ENCODE data around the gene SBF2.
A peak's percentile ranks its signal among the peaks of the same experiment; 100 is the strongest.
"Not testable (repeated sequence)": the region's sequence is repeated elsewhere in the genome, so short reads cannot be mapped to it uniquely, and the experiment has no call there.

Gene SBF2

GRCh38 chr11:10272132-10272531 lies 21.9 kb downstream of the SBF2 start:
- Histone ChIP-seq H3K9ac (ENCODE audit: low read length) (no peak overlapping the region), H3K4me3 (ENCODE audit: low read length) (no peak overlapping the region), H3K9me3 (ENCODE audit: control insufficient read depth, low read length) (no peaks in the 10 kb centered on the region), H3K4me1 (ENCODE audit: control insufficient read depth, insufficient read depth, low read length) (peaks cover 28% of the 10 kb centered on the region), H3K27me3 (replicated peaks; ENCODE audit: control insufficient read depth, insufficient read depth, low read length) (no peaks in the 10 kb centered on the region), H3K36me3 (ENCODE audit: control insufficient read depth, insufficient read depth, low read length, severe bottlenecking) (no peaks in the 10 kb centered on the region)
- DNase-seq (ENCODE audit: low read depth): no peak

GRCh38 chr11:10268746-10269488 lies 25.1 kb downstream of the SBF2 start:
- H3K36me3 ChIP-seq (ENCODE audit: control insufficient read depth, insufficient read depth, low read length, severe bottlenecking): no peaks in the 10 kb centered on the region
- H3K9me3 ChIP-seq (ENCODE audit: control insufficient read depth, low read length): no peaks in the 10 kb centered on the region
- DNase-seq (ENCODE audit: low read depth): no peak
- H3K4me3 ChIP-seq (ENCODE audit: low read length): no peak overlapping the region
- H3K9ac ChIP-seq (ENCODE audit: low read length): no peak overlapping the region
- no peaks in the 10 kb centered on the region for H3K27me3 ChIP-seq (replicated peaks; ENCODE audit: control insufficient read depth, insufficient read depth, low read length)
- H3K4me1 ChIP-seq (ENCODE audit: control insufficient read depth, insufficient read depth, low read length): peaks cover 10% of the 10 kb centered on the region

GRCh38 chr11:10267821-10268220 lies 26.2 kb downstream of the SBF2 start:
- Histone ChIP-seq H3K9ac (ENCODE audit: low read length) (no peak overlapping the region), H3K4me1 (ENCODE audit: control insufficient read depth, insufficient read depth, low read length) (peaks cover 7% of the 10 kb centered on the region), H3K27me3 (replicated peaks; ENCODE audit: control insufficient read depth, insufficient read depth, low read length) (no peaks in the 10 kb centered on the region), H3K9me3 (ENCODE audit: control insufficient read depth, low read length) (no peaks in the 10 kb centered on the region), H3K4me3 (ENCODE audit: low read length) (no peak overlapping the region), H3K36me3 (ENCODE audit: control insufficient read depth, insufficient read depth, low read length, severe bottlenecking) (no peaks in the 10 kb centered on the region)
- peak; percentile 58 for DNase-seq (ENCODE audit: low read depth)

GRCh38 chr11:10265936-10266335 lies 28.1 kb downstream of the SBF2 start:
- no peaks in the 10 kb centered on the region for H3K36me3 ChIP-seq (ENCODE audit: control insufficient read depth, insufficient read depth, low read length, severe bottlenecking)

GRCh38 chr11:10264716-10265115 lies 29.3 kb downstream of the SBF2 start:
- not testable (repeated sequence) for H3K9me3 ChIP-seq (ENCODE audit: control insufficient read depth, low read length); H3K4me1 ChIP-seq (ENCODE audit: control insufficient read depth, insufficient read depth, low read length); H3K36me3 ChIP-seq (ENCODE audit: control insufficient read depth, insufficient read depth, low read length, severe bottlenecking); DNase-seq (ENCODE audit: low read depth); H3K27me3 ChIP-seq (replicated peaks; ENCODE audit: control insufficient read depth, insufficient read depth, low read length); H3K9ac ChIP-seq (ENCODE audit: low read length); H3K4me3 ChIP-seq (ENCODE audit: low read length)

More at GRCh38 chr11:10265936-10266335, 28.1 kb downstream of the SBF2 start:
- Histone ChIP-seq H3K9ac (ENCODE audit: low read length) (no peak overlapping the region), H3K27me3 (replicated peaks; ENCODE audit: control insufficient read depth, insufficient read depth, low read length) (no peaks in the 10 kb centered on the region), H3K4me3 (ENCODE audit: low read length) (no peak overlapping the region), H3K9me3 (ENCODE audit: control insufficient read depth, low read length) (no peaks in the 10 kb centered on the region), H3K4me1 (ENCODE audit: control insufficient read depth, insufficient read depth, low read length) (peaks cover 7% of the 10 kb centered on the region)
- no peak for DNase-seq (ENCODE audit: low read depth)

GRCh38 chr11:10263929-10264328 lies 30.1 kb downstream of the SBF2 start:
- Histone ChIP-seq H3K36me3 (ENCODE audit: control insufficient read depth, insufficient read depth, low read length, severe bottlenecking) (no peaks in the 10 kb centered on the region), H3K4me3 (ENCODE audit: low read length) (no peak overlapping the region), H3K27me3 (replicated peaks; ENCODE audit: control insufficient read depth, insufficient read depth, low read length) (no peaks in the 10 kb centered on the region), H3K9ac (ENCODE audit: low read length) (no peak overlapping the region), H3K9me3 (ENCODE audit: control insufficient read depth, low read length) (no peaks in the 10 kb centered on the region), H3K4me1 (ENCODE audit: control insufficient read depth, insufficient read depth, low read length) (peaks cover 7% of the 10 kb centered on the region)
- DNase-seq (ENCODE audit: low read depth): peak; percentile 50

- H3K9ac ChIP-seq (ENCODE audit: low read length): no peak overlapping the region
- no peaks in the 10 kb centered on the region for H3K27me3 ChIP-seq (replicated peaks; ENCODE audit: control insufficient read depth, insufficient read depth, low read length)
- no peak for DNase-seq (ENCODE audit: low read depth)
- H3K36me3 ChIP-seq (ENCODE audit: control insufficient read depth, insufficient read depth, low read length, severe bottlenecking): no peaks in the 10 kb centered on the region
- H3K4me1 ChIP-seq (ENCODE audit: control insufficient read depth, insufficient read depth, low read length): peaks cover 13% of the 10 kb centered on the region
- no peaks in the 10 kb centered on the region for H3K9me3 ChIP-seq (ENCODE audit: control insufficient read depth, low read length)
- H3K4me3 ChIP-seq (ENCODE audit: low read length): no peak overlapping the region
Observed at GRCh38 chr11:10261821-10262220, 32.2 kb downstream of the SBF2 start.

- DNase-seq (ENCODE audit: low read depth): no peak
- Histone ChIP-seq H3K9ac (ENCODE audit: low read length) (no peak overlapping the region), H3K9me3 (ENCODE audit: control insufficient read depth, low read length) (no peaks in the 10 kb centered on the region), H3K36me3 (ENCODE audit: control insufficient read depth, insufficient read depth, low read length, severe bottlenecking) (no peaks in the 10 kb centered on the region), H3K4me1 (ENCODE audit: control insufficient read depth, insufficient read depth, low read length) (peaks cover 10% of the 10 kb centered on the region), H3K27me3 (replicated peaks; ENCODE audit: control insufficient read depth, insufficient read depth, low read length) (no peaks in the 10 kb centered on the region), H3K4me3 (ENCODE audit: low read length) (no peak overlapping the region)
Observed at GRCh38 chr11:10257478-10257877, 36.5 kb downstream of the SBF2 start.

GRCh38 chr11:10255388-10256125 lies 38.5 kb downstream of the SBF2 start:
- peaks cover 10% of the 10 kb centered on the region for H3K4me1 ChIP-seq (ENCODE audit: control insufficient read depth, insufficient read depth, low read length)
- H3K9ac ChIP-seq (ENCODE audit: low read length): no peak overlapping the region
- no peak overlapping the region for H3K4me3 ChIP-seq (ENCODE audit: low read length)
- no peaks in the 10 kb centered on the region for H3K36me3 ChIP-seq (ENCODE audit: control insufficient read depth, insufficient read depth, low read length, severe bottlenecking)
- DNase-seq (ENCODE audit: low read depth): no peak
- H3K27me3 ChIP-seq (replicated peaks; ENCODE audit: control insufficient read depth, insufficient read depth, low read length): no peaks in the 10 kb centered on the region
- no peaks in the 10 kb centered on the region for H3K9me3 ChIP-seq (ENCODE audit: control insufficient read depth, low read length)

GRCh38 chr11:10249448-10250131 lies 44.4 kb downstream of the SBF2 start:
- not testable (repeated sequence) for H3K9ac ChIP-seq (ENCODE audit: low read length); H3K27me3 ChIP-seq (replicated peaks; ENCODE audit: control insufficient read depth, insufficient read depth, low read length); DNase-seq (ENCODE audit: low read depth); H3K9me3 ChIP-seq (ENCODE audit: control insufficient read depth, low read length); H3K36me3 ChIP-seq (ENCODE audit: control insufficient read depth, insufficient read depth, low read length, severe bottlenecking); H3K4me3 ChIP-seq (ENCODE audit: low read length); H3K4me1 ChIP-seq (ENCODE audit: control insufficient read depth, insufficient read depth, low read length)

GRCh38 chr11:10247011-10247410 lies 47.0 kb downstream of the SBF2 start:
- Histone ChIP-seq H3K27me3 (replicated peaks; ENCODE audit: control insufficient read depth, insufficient read depth, low read length) (no peaks in the 10 kb centered on the region), H3K4me3 (ENCODE audit: low read length) (no peak overlapping the region), H3K36me3 (ENCODE audit: control insufficient read depth, insufficient read depth, low read length, severe bottlenecking) (peaks cover 7% of the 10 kb centered on the region), H3K9ac (ENCODE audit: low read length) (no peak overlapping the region), H3K4me1 (ENCODE audit: control insufficient read depth, insufficient read depth, low read length) (peaks cover 20% of the 10 kb centered on the region), H3K9me3 (ENCODE audit: control insufficient read depth, low read length) (no peaks in the 10 kb centered on the region)
- no peak for DNase-seq (ENCODE audit: low read depth)

All from adipocyte (in vitro differentiated cells).